ENCODE data around the gene SLC37A1. TPM values are rescaled to one million over a fixed set of nuclear protein-coding genes. Genes with fewer than 3 reads are reported as not detected.

The SLC37A1 gene
- total and polyA plus RNA-seq, 9 of the 15 experiments (the other 6 are each of a cell fraction or from before 2014, with no cell fraction given): 0.06 to 3.4 (median 0.40) TPM

- Histone ChIP-seq H4K20me1 (replicated peaks; ENCODE audit: control insufficient read depth, insufficient read depth, low read length) (peaks cover 4% of the 10 kb centered on the region; the same call in 1 of the 2 replicates), H3K27me3 (ENCODE audit: control insufficient read depth in 2 of 2, insufficient read depth in 2 of 2, low read length in 2 of 2) (peaks cover 36 to 73% of the 10 kb centered on the region in 2 experiments), H2AFZ (ENCODE audit: low read depth, low read length) (no peak overlapping the region), H3K79me2 (ENCODE audit: control insufficient read depth, insufficient read depth, low read length) (no peaks in the 10 kb centered on the region), H3K4me3 (no peak overlapping the region), H3K36me3 (ENCODE audit: control insufficient read depth, insufficient read depth, low read length) (no peaks in the 10 kb centered on the region), H3K9me1 (ENCODE audit: control insufficient read depth, insufficient read depth, low read length) (no peaks in the 10 kb centered on the region), H3K9me3 (replicated peaks; ENCODE audit: control insufficient read depth, insufficient read depth, low read depth, low read length) (no peaks in the 10 kb centered on the region), H3K4me2 (ENCODE audit: insufficient read depth, low read length) (no peak overlapping the region), H3K9ac (ENCODE audit: insufficient read depth in 1 of 2, low read depth in 2 of 2, low read length in 2 of 2) (no peak overlapping the region), H3K27ac (ENCODE audit: extremely low read depth, low read depth, low read length) (no peak overlapping the region), H3K4me1 (replicated peaks in 1 of 2; ENCODE audit: control insufficient read depth in 2 of 2, insufficient read depth in 2 of 2, low read length in 2 of 2) (peaks cover 0 to 3% of the 10 kb centered on the region in 2 experiments; a peak in 1 of 5 replicates)
- ChIA-PET CTCF (ENCODE audit: low intra/inter-chr PET ratio) (interaction anchor here (0.6 kb wide), 1 partner anchor 338 kb away, joined by 4 read pairs; no protein-coding TSS in a partner anchor), POLR2A (interaction anchor here (0.7 kb wide), 2 partner anchors 8 to 148 kb away, joined by 3 read pairs; no protein-coding TSS in a partner anchor)
- TF ChIP-seq CREB3 (tag; conservative IDR thresholded peaks at IDR 0.05; ENCODE audit: low read depth) (no peak), WHSC1 (IDR thresholded peaks at IDR 0.05; ENCODE audit: low read length) (no peak), PCBP2 (IDR thresholded peaks at IDR 0.05; ENCODE audit: low read depth, low read length, poor library complexity, severe bottlenecking) (no peak), RAD51 (IDR thresholded peaks at IDR 0.05; ENCODE audit: borderline replicate concordance, low read depth) (no peak), SAP30 (IDR thresholded peaks at IDR 0.05; ENCODE audit: borderline replicate concordance, insufficient read depth, low read depth, low read length, poor library complexity, severe bottlenecking) (no peak), HEY1 (CRISPR knock-in tag; IDR thresholded peaks at IDR 0.05; ENCODE audit: borderline replicate concordance) (no peak), THRAP3 (IDR thresholded peaks at IDR 0.05; ENCODE audit: borderline replicate concordance) (no peak), SMARCA4 (IDR thresholded peaks at IDR 0.05) (no peak), ZNF707 (CRISPR knock-in tag; conservative IDR thresholded peaks at IDR 0.05) (no peak), HDAC3 (IDR thresholded peaks at IDR 0.05; ENCODE audit: borderline replicate concordance, partially characterized antibody) (no peak), POLR2B (IDR thresholded peaks at IDR 0.05; ENCODE audit: low read depth, partially characterized antibody) (no peak), MCM5 (IDR thresholded peaks at IDR 0.05; ENCODE audit: low read depth) (no peak), ZNF282 (CRISPR knock-in tag; IDR thresholded peaks at IDR 0.05) (no peak), STAG1 (CRISPR knock-in tag; IDR thresholded peaks at IDR 0.05; ENCODE audit: borderline replicate concordance) (no peak), E2F5 (CRISPR knock-in tag; IDR thresholded peaks at IDR 0.05) (no peak), PCBP1 (IDR thresholded peaks at IDR 0.05; ENCODE audit: low read depth, low read length, poor library complexity, severe bottlenecking) (no peak)
- in situ Hi-C loops (cut with MboI): no loop called here
- no peak for DNase-seq (ENCODE audit: extremely low read depth in 1 of 4, low spot score in 3 of 4)
- no peak for FAIRE-seq
- no TSS peak for BruUV-seq (replicated peaks)
- WGBS (ENCODE audit: insufficient coverage, low coverage, missing lambda C conversion rate): 2% methylated on average over 9 of the region's 10 CpGs
- no peak for ATAC-seq
- intact Hi-C loops (cut with micrococcal nuclease): no loop called here
These were observed 72.2 kb downstream of the SLC37A1 start for GRCh38 chr21:42585881-42586280.

Measured in K562 (cell line).